ENCODE measurements around the gene ELAVL1. TPM values are rescaled to one million over a fixed set of nuclear protein-coding genes. Genes with fewer than 3 reads are reported as not detected.

The ELAVL1 gene
- total RNA-seq, 6 experiments from 2014 or later, result 25.3 to 33.6 (median 30.3) TPM

DNA sequence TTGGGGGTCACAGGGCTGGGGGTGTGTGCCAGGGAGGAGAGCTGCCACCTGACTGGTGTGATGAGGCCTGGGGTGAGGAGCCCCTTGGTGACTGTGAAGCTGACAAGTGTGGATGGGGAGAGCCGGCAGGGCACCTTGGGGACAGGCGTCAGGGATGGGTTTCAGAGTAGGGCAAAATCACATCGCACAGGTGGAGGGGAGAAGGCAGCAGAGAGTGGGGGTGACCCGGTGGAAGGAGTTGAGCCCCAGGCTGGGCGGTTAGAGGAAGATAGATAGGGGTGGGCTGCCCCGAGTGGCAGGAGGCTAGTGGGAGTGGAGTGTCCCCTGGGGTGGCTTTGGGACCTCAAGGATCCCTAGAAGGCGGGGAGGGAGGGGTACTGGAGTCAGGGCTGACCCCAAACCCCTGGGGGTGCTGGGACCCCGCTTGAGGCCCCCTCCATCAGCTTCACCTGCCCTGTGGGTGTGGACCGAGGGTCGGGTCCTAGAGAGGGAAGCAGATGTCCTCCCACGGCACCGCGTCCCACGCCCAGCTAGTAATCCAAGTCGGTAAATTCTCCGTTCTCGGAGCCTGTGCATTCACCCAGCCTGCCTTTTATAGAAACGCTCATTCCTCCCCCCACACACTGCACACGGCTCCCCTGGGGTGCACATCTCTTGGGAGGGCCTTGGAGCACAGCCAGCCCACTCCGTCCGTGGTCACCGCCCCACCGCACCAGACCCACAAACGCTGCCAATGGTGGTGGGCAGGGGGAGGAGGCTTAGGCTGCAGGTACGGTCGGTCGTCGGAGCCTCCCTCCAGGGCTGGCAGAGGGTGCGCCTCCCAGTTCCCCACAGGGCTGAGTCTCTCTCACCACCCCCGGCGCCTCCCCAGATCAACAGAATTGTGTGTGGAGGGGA, 81.9 kb downstream of the ELAVL1 start:
- Histone ChIP-seq H3K4me3 (no peak overlapping the region), H3K4me1 (peaks cover 0 to 18% (median 8%) of the 10 kb centered on the region in 4 donors), H3K27ac (no peak overlapping the region), H3K27me3 (no peaks in the 10 kb centered on the region), H3K9me3 (no peaks in the 10 kb centered on the region), H3K36me3 (peaks cover 0 to 8% (median 0%) of the 10 kb centered on the region in 4 donors)
- WGBS (ENCODE audit: insufficient coverage, low coverage, low lambda C conversion rate, missing lambda C conversion rate), result 84% methylated on average over 7 of the region's 31 CpGs
- TF ChIP-seq, protein P1, sequence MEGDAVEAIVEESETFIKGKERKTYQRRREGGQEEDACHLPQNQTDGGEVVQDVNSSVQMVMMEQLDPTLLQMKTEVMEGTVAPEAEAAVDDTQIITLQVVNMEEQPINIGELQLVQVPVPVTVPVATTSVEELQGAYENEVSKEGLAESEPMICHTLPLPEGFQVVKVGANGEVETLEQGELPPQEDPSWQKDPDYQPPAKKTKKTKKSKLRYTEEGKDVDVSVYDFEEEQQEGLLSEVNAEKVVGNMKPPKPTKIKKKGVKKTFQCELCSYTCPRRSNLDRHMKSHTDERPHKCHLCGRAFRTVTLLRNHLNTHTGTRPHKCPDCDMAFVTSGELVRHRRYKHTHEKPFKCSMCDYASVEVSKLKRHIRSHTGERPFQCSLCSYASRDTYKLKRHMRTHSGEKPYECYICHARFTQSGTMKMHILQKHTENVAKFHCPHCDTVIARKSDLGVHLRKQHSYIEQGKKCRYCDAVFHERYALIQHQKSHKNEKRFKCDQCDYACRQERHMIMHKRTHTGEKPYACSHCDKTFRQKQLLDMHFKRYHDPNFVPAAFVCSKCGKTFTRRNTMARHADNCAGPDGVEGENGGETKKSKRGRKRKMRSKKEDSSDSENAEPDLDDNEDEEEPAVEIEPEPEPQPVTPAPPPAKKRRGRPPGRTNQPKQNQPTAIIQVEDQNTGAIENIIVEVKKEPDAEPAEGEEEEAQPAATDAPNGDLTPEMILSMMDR (IDR thresholded peaks at IDR 0.05), result no peak
- no peak for TF ChIP-seq POLR2A (IDR thresholded peaks at IDR 0.05)
- peak in 2 of 3 donors; percentile 51 to 53 for DNase-seq
- intact Hi-C loops (cut with DNase I), result no loop called here
- no peak for ATAC-seq

DNA sequence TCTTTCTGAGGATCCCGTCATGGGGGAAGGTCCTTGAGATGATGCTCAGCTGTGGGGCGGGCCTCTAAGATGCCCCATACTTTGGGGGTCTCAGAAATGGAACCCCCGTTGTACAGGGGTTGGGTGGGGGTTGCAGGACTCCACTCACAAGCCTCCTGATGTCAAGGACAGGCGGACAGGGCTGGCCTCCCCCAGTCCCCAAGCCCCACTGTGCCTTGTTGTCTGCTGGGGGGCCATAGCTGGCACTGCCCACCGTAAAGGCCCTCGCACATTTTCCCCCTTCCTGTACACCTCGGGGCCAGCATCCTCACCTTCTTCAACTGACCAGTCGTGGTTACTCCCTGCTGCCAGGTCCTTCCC, 82.6 kb downstream of the ELAVL1 start:
- no peak overlapping the region for H3K4me3 ChIP-seq
- ATAC-seq (no peak), DNase-seq (peak in 1 of 3 donors; percentile 49)
- no peak for TF ChIP-seq POLR2A (IDR thresholded peaks at IDR 0.05)
- TF ChIP-seq, protein P1 (IDR thresholded peaks at IDR 0.05), result no peak
- H3K27ac ChIP-seq, result no peak overlapping the region
- peaks cover 0 to 8% (median 0%) of the 10 kb centered on the region in 4 donors for H3K36me3 ChIP-seq
- WGBS (ENCODE audit: insufficient coverage, low coverage, low lambda C conversion rate, missing lambda C conversion rate), result 91% methylated on average over 3 of the region's 8 CpGs
- intact Hi-C loops (cut with DNase I), result no loop called here
- H3K9me3 ChIP-seq, result no peaks in the 10 kb centered on the region
- peaks cover 0 to 26% (median 12%) of the 10 kb centered on the region in 4 donors for H3K4me1 ChIP-seq
- no peaks in the 10 kb centered on the region for H3K27me3 ChIP-seq

DNA sequence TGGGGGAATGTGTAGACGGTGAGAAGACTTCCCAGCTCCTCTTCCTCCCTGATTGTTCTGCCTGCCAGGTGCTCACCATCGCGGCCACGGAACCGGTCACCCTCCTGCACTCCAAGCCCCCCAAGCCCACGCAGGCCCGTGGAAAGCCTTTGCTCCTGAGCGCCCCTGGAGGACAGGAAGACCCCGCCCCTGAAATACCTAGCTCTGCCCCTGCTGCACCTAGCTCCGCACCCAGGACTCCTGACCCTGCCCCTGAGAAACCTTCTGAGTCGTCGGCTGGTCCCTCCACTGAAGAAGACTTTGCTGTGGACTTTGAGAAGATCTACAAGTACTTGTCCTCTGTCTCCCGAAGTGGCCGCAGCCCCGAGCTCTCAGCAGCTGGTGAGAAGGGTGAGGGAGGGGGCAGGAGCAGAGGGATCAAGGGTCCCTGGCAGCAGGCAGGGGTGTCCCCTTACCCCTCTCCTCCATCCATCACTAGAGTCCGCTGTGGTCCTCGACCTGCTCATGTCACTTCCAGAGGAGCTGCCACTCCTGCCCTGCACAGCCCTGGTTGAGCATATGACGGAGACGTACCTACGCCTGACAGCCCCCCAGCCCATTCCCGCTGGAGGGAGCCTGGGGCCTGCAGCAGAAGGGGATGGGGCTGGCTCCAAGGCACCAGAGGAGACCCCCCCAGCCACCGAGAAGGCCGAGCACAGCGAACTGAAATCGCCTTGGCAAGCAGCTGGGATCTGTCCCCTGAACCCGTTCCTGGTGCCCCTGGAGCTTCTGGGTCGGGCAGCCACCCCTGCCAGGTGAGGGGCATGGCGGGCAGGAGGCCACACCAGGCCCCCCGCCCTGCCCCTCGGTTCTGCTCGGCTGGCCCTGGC, 83.2 kb downstream of the ELAVL1 start:
- no peak overlapping the region for H3K4me3 ChIP-seq
- H3K36me3 ChIP-seq, result peaks cover 0 to 8% (median 0%) of the 10 kb centered on the region in 4 donors
- peak; percentile 32 to 62 (median 51) for DNase-seq
- no peak overlapping the region for H3K27ac ChIP-seq
- no peak for TF ChIP-seq POLR2A (IDR thresholded peaks at IDR 0.05)
- TF ChIP-seq, protein P1 (IDR thresholded peaks at IDR 0.05), result no peak
- intact Hi-C loops (cut with DNase I), result no loop called here
- H3K4me1 ChIP-seq, result peaks cover 0 to 32% (median 15%) of the 10 kb centered on the region in 4 donors
- no peaks in the 10 kb centered on the region for H3K27me3 ChIP-seq
- H3K9me3 ChIP-seq, result no peaks in the 10 kb centered on the region
- no peak for ATAC-seq
- no CpG with 5 or more reads among the region's 31 CpGs for WGBS (ENCODE audit: insufficient coverage, low coverage, low lambda C conversion rate, missing lambda C conversion rate)

DNA sequence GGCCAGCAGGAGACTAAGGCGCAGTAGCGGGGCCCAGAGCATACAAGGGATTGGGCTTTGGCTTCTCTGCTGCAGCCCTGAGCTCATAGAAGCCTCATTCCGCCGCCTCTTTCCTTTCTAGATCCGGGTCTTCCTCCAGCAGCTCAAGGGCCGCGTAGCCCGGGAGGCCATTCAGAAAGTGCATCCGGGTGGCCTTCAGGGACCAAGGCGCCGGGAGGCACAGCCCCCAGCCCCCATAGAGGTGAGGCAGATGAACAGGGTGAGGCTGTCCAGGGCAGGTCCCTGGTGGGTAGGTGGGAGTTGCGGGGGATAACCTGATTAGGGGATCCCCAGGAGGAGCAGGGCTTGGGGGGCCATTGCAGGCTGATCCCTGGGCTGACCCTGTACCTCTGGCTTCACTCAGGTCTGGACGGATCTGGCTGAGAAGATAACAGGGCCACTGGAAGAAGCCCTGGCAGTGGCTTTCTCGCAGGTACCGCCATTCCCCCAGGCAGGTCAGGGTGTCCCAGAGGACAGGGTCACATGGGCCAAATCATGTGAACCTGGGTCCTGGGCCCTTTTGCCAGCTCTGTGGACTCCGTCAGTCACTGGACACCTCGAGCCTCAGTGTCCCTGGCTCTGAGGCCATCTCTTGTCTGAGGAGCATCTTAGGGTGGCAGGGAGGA, 84.0 kb downstream of the ELAVL1 start:
- ATAC-seq (no peak), DNase-seq (peak; percentile 47 to 62 (median 56))
- Histone ChIP-seq H3K9me3 (no peaks in the 10 kb centered on the region), H3K4me3 (peak overlapping the region; percentile 32 to 36 (median 33)), H3K36me3 (peaks cover 0 to 8% (median 0%) of the 10 kb centered on the region in 4 donors), H3K27ac (peak overlapping the region; percentile 15 to 72 (median 36)), H3K4me1 (peaks cover 0 to 39% (median 15%) of the 10 kb centered on the region in 4 donors), H3K27me3 (no peaks in the 10 kb centered on the region)
- intact Hi-C loops (cut with DNase I), result no loop called here
- no CpG with 5 or more reads among the region's 17 CpGs for WGBS (ENCODE audit: insufficient coverage, low coverage, low lambda C conversion rate, missing lambda C conversion rate)
- TF ChIP-seq, protein P1 (IDR thresholded peaks at IDR 0.05), result no peak
- TF ChIP-seq POLR2A (IDR thresholded peaks at IDR 0.05), result no peak

Data from right lobe of liver (tissue), 6 donors.